ENCODE measurements around the gene ZDHHC19.
"Not testable (repeated sequence)": the region's sequence is repeated elsewhere in the genome, so short reads cannot be mapped to it uniquely, and the experiment has no call there.

The ZDHHC19 gene, protein sequence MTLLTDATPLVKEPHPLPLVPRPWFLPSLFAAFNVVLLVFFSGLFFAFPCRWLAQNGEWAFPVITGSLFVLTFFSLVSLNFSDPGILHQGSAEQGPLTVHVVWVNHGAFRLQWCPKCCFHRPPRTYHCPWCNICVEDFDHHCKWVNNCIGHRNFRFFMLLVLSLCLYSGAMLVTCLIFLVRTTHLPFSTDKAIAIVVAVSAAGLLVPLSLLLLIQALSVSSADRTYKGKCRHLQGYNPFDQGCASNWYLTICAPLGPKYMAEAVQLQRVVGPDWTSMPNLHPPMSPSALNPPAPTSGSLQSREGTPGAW

DNA sequence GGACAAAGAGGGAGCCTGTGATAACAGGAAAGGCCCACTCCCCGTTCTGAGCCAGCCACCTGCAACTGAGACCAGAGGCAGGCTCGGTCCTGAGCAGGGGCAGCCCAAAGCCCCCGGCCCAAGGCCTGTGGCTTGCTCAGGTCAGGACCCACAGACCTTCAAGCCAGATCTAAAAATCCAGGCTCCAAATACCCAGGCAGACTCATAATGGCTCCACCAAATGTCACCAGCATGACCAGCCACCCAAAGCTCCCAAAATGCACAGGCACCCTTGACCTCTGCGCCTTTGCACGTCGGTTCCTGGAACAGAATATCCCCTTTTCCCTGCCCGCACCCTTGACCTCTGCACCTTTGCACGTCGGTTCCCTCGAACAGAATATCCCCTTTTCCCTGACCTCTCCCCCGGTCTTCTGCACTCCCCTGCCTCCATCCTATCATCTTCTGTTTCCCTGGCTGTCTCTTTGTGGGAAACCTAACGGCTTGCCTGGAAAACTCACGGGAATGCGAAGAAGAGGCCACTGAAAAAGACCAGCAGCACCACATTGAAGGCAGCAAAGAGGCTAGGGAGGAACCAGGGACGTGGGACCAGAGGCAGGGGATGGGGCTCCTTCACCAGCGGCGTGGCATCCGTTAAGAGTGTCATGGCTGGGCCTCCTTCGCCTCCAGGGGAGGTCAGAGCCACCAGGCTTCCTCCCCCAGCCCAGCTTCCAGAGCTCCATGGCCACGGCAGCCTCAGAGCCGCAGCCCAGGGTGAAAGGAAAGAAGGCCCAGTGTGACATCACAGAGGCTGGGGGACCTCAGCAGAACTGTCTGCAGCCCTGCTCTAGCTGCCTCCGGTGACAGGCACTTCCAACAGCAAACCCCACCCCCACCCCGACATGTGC lies at the start of gene ZDHHC19:
TSS of gene ZDHHC19 (minus strand) at position 728 of the 884 bp plus-strand sequence. CDS start at position 643, 85 bp downstream.
- no peak for DNase-seq

GRCh38 chr3:196260784-196261183 lies 49.6 kb upstream of the ZDHHC19 start:
- DNase-seq, result no peak

DNA sequence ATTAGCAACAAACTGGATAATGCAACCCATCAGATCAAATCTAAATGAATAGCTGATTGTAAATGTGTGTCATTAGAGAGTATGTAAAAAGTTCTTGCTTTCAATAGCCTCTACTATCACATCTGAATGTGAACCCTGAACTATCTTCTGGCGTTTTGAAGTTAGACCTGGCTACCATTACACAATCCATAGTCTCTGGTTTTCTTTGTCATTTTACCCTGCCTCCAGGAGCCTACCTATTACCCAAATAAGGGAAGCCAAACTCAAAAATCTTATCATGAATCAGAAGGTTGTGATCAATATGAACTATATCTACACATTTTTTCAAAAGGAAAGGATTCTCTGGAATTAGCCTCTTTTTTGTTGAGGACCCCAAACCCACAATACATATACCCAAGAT lies 44.6 kb upstream of the ZDHHC19 start:
- DNase-seq, result no peak

DNA sequence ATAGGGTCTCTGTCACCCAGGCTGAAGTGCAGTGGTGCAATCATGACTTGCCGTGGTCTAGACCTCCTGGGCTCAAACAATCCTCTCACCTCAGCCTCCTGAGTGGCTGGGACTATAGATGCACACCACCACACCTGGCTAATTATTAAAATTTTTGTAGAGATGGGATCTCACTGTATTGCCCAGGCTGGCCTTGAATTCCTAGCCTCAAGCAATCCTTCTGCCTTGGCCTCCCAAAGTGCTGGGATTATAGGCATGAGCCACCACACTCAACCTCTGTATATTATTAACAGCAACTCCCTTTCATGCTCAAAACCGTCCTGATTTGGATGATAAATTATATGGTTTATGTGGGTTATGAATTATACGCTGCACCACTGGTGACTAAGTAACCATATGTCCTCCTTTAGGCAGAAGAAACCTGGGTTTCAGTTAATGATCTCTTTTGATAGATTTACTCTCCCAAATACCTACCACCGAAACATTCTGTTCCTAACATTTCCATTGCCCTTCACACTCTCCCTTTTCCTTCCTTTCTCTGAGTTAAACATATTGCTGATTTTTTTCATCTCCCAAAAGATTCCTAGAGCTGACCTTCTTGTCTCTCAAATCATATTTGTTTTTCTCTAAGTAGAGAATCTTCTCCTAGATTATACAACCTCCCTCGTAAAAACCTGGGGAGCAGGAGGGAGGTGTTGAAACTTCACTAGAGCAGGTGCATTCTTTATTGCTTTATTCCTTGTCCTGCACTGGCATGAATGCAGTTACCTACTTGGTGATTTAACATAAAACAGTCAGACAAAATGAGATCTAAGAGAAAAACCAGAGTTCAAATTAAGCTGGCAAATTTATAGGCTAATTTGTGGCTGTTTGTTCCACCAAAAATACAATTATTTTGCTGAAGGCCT lies 43.4 kb upstream of the ZDHHC19 start:
- DNase-seq, result no peak

DNA sequence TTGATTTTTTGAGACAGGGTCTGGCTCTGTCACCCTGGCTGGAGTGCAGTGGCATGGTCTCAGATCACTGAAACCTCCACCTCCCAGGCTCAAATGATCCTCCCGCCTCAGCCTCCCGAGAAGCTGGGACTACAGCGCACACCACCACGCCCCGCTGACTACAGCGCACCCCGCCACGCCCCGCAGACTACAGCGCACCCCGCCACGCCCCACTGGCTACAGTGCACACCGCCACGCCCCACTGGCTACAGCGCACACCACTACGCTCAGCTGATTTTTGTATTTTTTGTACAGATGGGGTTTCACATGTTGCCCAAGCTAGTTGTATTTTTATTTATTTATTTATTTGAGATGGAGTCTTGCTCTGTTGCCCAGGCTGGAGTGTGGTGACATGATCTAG lies 40.7 kb upstream of the ZDHHC19 start:
- no peak for DNase-seq

GRCh38 chr3:196246612-196247308 lies 35.6 kb upstream of the ZDHHC19 start:
- no peak for DNase-seq

DNA sequence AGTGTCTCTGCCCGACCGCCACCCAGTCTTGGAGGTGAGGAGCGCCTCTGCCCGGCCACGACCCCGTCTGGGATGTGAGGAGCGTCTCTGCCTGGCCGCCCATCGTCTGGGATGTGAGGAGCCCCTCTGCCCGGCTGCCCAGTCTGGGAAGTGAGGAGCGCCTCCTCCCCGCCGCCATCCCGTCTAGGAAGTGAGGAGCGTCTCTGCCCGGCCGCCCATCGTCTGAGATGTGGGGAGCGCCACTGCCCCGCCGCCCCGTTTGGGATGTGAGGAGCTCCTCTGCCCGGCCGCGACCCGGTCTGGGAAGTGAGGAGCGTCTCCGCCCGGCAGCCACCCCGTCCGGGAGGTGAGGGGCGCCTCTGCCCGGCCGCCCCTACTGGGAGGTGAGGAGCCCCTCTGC lies 33.0 kb upstream of the ZDHHC19 start:
- DNase-seq, result not testable (repeated sequence)

- DNase-seq, result no peak
These were observed 30.5 kb upstream of the ZDHHC19 start for GRCh38 chr3:196241704-196242103.

GRCh38 chr3:196240424-196240823 lies 29.2 kb upstream of the ZDHHC19 start:
- DNase-seq, result no peak

DNA sequence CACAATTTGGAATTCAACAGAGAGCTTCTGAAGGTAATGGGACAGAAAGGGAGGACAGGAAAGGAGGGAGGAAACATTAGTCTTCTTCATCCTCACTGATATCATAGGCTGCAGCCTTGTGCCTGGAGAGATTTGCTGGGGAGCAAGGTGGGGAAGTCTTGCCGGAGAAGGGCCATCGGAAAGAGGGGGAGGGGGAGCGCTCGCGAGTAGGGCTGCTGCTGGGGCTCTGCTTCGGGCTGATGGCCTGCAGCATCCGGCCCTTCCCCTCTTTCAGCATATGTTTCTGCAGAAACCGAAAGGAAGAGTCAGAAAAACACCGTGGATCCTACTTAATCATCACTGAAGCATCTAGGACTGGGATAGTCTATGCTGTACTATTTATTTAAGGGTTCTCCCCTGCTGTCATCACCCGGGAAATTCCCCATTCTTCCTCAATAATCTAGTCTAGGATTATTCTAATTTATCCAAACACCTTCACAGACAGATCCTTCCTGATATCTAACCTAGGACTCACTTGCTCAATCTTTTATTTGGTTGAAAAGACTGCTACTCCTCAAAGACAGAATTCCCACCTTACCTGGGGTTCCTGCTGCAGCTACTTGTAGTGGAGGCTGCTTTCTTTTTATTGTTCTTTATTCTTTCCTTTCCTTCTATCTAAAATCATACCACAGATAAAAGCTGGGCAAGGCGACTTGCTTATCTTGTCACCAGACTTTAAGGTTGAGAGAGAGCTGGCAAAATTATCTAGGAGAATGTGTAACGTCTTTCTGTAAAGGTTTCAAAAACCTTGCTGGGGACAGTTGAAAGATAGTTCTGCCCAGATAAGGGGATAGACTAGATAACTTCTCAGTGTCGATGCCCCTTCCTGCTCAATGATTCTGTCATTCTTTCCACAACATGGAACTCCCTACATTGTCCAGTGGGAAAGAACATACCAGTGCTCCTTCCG lies 27.7 kb upstream of the ZDHHC19 start:
- DNase-seq, result no peak

- DNase-seq, result no peak
These were observed 26.0 kb upstream of the ZDHHC19 start for GRCh38 chr3:196237203-196237602.

DNA sequence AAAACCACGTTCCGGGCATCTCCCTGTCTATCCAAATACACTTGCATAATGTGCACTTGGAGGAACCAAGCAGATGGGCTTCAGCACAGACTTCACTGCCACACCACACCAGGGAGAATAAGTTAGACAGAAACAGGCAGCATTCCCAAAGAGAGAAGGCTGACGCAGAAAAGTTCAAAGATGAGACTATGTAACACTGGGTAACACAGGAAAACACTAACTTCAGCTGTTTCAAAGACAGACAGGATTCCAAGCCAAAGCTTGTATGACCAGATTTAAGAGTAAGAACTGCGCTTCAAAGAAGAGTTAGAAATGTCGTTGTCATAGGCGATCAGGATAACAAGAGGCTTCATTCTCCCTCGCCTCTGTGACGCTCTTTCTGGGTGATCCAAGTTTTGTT lies 25.0 kb upstream of the ZDHHC19 start:
- no peak for DNase-seq

DNA sequence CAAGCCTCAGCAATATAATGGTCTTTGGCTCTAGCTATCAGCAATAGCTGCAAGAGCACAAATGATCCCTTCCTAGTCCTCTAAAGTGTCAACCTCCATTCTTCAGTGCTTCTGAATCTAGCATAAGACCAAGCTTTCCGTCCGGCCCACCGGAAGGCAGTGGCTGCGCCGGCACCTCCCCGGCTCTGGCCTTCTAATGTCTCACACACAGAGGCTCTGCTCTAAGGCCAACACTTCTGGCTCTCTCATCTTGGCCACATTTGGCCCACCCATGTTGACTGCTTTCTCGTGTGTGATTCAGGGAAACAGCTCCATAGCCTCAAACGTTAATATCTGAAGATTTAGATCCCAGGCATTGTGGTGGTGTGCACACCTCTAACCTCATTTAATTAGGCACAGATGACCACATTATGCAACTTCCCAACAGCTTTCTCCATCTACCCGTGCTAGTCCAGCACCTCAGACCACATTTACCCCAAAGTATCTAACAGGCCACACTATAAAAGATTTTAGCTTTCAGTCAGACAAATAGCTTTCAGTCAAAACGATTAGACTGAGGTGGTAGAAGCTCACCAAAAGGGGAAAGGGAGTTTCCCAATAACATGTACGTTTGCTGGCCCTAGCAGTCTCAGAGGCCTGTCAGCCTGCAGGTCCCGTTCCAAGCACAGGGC lies 24.4 kb upstream of the ZDHHC19 start:
- DNase-seq, result no peak

DNA sequence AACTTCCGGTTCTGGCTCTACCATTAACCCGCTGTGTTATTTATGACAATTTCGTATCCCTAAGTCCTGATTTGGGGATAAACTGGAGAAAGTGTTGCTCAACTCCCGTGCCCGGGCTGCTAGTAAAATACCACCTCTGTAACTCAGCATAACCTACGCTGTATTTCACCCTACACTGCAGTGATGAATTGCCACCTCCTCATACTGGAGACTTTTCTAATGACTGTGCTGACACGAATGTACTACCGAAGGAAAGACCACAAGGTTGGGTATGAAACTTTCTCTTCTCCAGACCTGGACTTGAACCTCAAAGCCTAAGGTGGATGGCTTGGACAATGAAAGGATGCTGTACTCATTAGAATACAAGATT lies 21.7 kb upstream of the ZDHHC19 start:
- no peak for DNase-seq

GRCh38 chr3:196232154-196232881 lies 21.1 kb upstream of the ZDHHC19 start:
- no peak for DNase-seq

DNA sequence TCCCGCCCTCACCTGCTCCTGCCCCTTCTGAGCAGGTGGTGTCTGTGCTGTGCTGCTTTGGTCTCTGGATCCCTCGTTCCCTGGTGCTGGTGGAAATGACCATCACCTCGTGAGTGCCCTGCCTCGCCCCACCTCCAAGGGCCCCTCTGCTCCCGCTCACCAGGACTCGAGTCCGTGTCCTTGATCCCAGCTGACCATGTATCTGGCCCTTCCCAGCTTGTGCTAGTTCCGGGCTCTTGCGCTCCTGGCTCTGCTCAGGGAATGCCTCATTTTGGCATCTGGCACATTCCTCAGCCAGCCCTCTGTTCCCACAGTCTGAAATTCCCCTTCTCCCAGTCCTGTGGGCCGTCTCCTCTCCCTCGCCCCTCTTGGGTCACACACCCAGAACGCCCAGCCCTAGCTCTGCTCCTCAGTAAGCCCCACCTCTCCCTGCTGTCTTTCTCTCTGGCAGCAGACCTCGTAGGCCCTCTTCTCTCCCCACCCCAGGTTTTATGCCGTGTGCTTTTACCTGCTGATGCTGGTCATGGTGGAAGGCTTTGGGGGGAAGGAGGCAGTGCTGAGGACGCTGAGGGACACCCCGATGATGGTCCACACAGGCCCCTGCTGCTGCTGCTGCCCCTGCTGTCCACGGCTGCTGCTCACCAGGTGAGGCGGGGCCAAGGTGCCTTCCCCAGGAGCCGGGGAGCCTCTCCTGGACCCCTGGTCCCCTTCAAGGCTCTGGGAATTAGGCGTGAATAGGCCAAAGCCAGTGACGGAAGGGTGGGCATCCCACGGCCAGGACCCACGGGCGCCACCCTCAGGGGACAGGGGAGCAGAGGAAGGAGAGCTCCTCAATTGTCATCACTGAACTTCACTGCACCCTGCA lies 16.7 kb upstream of the ZDHHC19 start:
- no peak for DNase-seq

GRCh38 chr3:196227121-196227561 lies 15.9 kb upstream of the ZDHHC19 start:
- DNase-seq, result no peak

DNA sequence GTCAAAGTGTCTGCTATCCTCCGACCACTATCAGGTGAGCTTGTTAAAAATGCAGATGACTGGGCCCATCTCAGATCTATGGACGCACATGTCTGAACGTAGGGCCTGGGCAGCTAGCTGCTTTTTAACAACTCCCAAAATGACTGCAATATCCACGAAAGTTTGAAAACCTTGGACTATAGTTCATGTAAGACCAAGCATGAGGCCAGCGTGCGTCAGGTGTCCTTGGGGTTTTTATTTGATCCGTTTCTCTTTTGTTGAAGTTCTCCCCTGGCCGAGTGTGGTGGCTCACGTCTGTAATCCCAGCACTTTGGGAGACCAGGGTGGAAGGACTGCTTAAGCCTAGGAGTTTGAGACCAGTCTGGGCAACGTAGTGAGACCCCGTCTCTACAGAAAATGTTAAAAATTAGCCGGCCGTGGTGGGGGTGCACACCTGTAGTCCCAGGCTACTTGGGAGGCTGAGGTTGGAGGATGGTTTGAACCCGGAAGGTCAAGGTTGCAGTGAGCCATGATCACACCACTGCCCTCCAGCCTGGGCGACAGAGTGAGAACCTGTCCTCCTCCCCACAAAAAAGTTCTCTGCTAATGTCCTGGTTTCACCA lies 14.7 kb upstream of the ZDHHC19 start:
- no peak for DNase-seq

All from right hindlimb (tissue), 1 donor.